ENCODE results near the gene SIRPG.
"Not testable (repeated sequence)": the region's sequence is repeated elsewhere in the genome, so short reads cannot be mapped to it uniquely, and the experiment has no call there.

The SIRPG gene

DNA sequence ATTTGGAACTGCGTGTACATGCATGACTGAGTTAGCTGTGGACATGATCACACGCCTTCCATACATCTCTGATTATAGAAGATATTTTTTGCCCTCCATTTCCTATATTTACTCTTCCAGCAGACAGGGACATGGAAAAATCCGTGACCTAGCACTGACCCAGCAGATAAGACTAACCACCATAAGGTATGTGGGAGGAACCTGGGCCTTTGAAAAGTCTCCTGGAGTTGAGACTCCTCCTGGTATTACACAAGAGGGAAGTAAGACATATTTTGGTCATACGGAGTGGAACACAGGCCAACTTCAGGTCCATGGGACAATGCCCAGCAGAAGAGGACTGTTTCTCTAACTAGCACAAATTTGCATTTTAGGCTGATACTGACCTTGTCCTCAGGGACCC lies 24.0 kb downstream of the SIRPG start:
- no peak for DNase-seq

DNA sequence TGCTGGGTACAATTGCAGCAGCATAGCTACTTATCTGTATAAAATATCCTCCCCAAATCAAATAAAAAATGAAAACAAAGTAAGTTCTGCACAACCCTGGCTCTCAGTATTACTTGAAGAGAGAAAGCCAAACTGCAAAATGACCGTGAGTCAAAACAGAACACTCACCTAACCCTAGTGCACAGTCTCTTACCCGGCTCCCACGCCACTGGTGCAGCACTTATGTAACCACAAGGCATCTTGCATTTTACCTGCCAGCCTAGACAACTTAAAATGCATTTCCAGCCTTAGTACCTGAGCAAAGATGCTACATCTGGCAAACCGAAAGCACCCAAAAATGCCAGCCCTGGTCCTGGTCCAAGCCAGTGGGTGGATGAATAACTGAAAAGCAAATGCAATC lies 25.4 kb downstream of the SIRPG start:
- DNase-seq: no peak

DNA sequence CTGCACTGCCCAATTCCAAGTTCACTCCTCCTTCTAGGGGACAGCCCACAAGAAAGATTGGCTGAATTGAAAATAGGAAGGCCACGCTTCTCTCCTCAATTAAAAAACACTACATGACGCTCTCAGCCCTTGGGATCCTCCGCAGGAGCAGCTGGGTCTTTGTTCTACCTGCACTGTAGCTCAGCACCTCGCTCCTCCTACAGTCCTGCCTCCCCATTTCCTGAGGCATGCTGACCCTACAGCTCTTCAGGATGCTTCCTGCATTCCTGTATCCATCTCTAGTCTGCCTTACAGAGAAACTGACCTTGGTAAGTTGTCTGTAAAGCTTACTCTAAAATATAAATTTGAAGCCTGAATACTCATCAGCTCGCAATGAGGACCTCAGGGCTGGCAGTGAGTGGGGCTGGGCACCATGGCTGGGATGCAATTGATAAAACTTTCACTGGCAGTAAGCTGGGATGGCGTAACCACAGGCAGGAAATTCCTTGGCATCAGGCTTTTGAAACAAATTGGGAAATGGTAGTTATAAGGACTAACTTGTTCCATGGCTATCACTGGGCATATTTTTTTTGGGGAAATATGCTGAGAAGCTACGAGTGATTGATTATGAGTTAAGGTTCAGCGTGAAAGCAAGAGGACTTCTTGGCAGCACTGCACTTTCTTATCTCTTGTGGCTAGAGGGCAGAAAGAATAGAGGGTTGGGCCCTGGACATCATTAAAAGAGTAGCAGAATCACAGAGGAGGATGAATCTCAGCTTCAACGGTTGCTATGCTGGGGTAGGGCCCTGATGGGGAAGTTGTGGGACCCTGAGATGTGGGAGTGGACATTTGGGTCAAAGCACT lies 26.0 kb downstream of the SIRPG start:
- DNase-seq: no peak

DNA sequence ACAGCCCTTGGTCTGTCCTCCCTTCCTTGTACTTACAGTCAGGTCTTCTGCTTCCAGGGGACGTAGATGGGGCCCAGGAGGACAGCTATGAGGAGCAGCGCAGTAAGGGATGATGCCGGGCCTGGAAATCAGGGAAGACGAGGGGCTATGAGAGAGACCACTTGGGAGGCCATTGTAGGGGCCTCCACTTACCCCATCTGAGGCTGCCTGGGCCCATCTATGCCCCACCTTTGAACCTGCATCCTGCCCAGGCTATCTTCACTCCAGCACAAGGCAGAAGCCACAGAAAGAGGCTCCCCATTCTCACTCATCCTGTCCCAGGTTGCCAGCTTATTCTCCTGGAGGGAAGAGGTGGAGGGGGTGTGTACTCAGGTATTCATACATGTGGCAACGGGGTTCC lies 27.4 kb downstream of the SIRPG start:
- DNase-seq: no peak

DNA sequence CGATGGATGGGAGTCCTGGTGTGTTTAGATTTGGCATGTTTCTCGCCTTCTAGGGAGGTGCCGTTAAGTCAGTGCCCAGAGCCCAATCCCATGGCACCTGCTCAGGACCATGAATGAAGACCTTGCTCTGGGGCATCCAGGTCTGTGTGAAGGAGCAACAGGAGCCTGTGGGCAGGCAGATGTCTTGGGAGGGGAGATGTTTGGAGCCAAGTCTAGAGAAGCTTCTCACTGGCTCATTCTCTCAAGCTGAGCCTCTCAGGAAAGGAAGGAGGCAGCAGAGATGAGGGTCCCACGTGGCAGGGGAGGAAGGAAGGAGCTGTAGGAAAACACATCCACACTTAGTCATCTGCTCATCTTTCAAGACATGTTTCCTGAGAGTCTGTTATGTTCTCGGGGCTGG lies 28.3 kb downstream of the SIRPG start:
- no peak for DNase-seq

DNA sequence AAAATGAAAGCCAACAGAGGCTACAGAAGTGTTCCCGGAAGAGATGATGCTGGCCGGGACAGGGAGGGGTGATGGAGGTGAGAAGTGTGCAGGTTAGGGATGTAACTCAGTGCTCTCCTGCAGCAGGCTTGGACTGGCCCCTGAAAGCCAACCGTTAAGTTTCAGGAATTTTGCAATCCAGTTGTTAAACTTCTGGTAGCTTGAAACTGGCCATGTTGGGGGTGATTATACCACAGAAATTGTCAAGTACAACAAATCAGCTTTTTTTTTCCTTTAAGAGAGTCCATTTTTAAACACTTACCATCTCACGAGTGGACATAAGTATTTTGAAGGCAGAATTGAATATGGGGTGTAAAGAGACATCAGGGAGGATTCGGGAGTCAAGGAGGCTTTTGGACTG lies 29.0 kb downstream of the SIRPG start:
- DNase-seq: no peak

DNA sequence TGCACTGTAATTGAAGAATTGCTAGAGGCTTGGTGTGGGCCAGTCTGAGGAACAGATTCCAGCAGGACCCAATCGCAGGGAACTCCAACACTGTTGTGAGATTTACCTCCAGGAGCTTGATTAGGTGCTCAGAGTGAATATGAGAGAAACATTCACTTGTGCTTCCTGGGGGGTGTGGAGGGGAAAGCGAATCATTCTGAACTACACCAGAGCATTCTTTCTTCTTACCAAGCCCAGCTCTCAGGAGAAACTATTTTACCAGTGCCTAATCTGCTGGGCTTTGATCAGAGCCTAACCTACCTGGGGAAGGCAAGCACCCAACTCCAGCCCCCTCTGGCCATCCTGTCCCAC lies 30.4 kb downstream of the SIRPG start:
- DNase-seq: no peak

DNA sequence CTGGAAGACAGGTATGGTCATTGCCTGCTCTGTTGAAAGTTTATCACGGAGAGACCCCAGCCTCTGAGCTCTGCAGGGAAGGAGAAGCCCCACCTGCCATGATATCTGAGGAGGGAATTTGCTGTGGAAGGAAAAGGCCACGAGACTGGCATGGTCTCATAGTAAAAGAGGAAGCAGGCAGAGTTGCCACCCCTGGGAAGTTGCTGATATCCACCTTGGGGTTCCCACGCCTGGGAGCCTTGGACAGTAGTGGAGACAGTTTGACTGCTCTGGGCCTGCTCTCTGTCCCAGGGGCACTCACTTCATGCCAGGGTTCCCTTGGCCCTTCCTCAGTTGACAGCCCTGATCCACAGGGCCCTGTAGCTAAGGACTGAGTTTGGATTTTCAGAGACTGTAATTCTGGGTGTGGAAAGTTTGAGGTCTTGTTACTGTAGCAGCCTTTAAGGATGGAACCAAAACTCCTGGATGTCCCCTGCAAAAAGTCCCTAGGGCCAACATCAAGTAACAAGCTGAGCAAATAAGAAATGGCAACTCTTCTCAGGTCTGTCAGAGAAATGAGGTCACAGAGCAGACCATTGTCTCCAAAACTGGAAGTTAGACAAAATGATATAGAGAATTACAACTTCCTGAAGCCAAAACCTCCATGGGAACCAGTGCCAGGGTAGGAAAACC lies 30.9 kb downstream of the SIRPG start:
- no peak for DNase-seq

DNA sequence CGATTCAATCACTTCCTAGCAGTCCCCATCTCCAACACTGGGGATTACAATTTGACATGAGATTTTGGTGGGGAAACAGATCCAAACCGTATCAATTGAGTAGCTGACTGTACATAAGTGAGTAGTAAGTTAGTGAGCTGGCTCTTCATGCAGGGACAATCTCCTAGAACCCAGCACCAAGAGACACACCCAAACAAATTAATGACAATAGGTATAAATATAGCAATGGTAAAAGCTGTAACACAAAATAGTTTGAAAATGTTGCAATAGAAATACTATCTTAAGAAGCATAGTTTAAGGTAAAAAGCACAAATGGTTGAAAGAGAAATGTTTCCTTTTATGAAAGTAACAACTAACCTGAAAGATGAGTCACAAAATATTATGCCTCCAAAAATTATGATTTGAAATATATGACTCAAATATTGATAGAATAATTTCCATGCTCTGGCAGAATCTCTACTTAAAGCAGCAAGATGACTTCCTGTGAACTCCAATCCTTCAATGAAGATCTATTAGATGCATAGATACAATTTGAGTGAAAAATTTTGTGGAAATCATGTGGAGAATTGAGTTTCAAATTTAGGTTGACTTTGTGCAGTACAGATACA lies 32.4 kb downstream of the SIRPG start:
- no peak for DNase-seq

DNA sequence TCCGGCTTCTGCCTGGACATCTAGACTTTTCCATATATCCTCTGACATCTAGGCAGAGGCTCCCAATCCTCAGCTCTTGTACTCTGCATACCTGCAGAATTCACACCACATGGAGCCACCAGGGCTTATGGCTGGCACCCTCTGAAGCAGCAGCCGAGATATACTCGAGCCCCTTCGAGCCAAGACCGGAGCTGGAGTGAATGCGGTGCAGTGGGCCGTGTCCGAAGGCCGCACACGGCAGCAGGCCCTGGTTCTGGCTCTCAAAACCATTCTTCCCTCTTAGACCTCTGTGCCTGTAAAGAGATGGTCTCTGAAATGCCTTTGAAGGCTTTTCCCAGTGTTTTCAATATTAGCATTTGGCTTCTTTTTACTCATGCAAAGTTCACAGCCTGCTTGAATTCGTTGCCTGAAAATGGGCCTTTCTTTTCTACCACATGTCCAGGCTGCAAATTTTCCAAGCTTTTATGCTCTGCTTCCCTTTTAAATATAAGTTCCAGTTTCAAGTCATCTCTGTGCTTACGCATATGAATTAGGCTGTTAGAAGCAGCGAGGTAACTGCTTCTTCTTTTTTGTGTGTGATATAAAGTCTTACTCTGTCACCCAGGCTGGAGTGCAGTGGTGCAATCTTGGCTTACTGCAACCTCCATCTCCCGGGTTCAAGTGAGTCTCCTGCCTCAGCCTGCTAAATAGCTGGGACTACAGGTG lies 33.9 kb downstream of the SIRPG start:
- no peak for DNase-seq

DNA sequence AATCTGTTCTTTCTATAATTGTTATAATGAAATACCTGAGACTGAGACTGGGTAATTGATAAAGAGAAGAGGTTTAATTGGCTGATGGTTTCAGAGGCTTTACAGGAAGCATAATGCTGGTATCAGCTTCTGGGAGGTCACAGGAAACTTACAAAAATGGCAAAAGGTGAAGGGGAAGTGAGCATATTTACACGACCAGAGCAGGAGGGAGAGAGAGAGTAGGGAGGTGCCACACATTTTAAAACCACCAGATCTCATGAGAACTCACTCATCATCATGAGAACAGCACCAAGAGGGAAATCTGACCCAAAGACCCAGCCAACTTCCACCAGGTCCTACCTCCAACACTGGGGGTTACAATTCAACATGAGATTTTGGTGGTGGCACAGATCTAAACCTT lies 35.1 kb downstream of the SIRPG start:
- no peak for DNase-seq

DNA sequence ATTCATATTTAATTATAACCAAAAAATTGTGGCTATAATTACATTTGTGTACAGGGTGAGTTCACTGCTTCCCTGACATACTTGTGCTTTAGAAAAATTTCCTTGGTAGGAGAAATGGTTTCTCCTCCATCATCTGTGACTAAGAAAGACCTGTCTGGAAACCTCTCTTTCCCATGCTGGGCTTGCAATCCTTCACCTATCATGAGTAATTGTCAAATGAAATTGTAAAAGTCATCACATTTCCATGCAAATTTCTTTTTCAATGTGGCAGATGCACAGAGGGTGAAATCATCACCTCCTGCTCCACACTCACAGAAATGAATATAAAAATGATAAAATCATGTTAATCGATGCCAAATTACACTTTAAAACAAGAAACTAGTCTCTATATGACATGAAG lies 36.3 kb downstream of the SIRPG start:
- no peak for DNase-seq

DNA sequence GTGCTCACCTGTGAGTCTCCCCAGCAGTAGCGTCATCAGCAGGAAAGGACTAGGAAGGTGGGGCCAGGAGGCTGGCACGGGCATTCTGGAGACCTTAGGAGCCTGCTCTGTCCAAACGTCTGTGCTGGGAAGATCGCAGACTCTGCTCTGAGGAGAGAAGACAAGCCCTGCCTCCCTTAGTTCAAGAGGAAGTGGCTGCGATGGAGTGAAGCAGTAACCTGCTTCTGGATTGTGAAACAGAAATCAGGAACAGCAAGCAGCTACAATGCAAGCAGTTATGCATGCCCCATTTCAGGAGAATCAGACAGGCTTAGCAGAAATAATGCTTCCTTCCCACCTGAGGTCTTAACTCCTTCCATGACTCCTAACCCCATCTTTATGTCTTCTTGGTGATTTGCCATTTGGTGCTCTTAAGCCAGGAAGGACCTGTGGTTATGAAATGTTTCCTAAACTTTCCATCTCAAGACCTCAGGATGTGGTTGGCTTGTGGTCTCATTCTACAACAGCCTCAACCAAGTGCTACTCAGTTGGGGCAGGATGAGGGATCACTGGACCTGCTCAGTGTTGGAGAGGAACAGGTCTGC lies 37.6 kb downstream of the SIRPG start, which contains the start of gene SIRPB1:
TSS of gene SIRPB1 (minus strand) at position 149 of the 584 bp plus-strand sequence. CDS start at position 84, 65 bp downstream.
- peak; percentile 22 for DNase-seq

DNA sequence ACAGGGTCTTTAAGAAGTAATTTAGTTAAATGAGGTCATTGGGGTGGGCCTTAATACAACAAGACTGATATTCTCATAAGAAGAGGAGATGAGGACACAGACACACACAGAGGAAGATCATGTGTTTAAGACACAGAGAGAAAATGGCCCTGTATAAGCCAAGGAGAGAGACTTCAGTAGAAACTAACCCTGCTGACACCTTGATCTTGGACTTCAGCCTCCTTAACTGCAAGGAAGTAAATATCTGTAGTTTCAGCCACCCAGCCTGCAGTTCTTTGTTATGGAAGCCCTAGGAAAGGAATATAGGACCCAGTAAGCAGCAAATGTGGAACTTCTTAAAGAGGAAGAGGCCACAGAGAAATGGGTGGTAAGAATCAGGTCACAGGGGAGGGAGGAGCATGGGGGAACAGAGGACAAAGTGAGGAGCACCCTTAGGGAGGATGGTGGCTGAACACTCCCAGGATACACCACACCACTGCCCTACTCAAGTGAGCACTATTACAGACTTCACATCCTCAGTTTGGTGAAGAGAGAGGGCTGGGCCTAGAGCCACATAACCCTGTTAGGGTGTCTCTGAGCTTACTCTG lies 38.5 kb downstream of the SIRPG start:
- no peak for DNase-seq

DNA sequence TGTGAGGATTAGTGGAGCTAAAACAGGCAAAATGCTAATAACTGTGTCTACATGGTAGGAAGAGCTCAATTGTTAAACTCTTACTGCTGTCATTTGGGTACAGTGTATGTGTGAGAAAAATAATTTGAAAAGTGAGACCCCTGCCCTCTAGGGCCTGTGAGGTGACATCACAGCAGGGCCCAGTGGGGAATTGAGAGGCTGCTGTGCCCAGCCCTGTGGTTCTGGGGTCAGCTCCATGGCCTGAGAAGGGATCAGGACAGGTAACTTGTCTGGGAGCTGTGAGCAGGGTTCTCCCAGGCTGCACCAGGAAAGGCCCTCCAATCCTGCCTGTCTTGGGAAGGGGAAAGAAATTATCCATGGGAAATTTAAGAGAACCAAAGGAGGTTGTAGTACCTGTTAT lies 39.1 kb downstream of the SIRPG start:
- DNase-seq: no peak

DNA sequence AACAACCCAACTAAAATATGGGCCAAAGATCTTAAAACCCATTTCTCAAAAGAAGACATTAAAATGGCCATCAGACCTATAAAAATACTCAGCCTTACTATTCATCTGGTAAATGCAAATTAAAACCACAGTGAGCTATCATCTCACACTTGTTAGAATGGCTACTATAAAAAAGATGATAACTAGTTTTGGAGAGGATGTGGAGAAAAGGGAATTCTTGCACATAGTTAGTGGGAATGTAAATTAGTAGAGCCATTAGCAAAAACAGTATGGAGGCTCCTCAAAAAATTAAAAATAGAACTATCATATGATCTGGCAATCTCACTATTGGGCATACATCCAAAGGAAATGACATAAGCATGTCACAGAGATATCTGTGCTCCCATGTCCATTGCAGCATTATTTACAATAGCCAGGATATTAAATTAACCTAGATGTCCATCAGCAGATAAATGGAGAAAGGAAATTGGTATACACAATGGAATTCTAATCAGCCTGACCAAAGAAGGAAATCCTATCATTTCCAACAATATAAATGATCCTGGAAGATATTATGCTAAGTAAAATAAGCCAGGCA lies 40.6 kb downstream of the SIRPG start:
- DNase-seq: no peak

DNA sequence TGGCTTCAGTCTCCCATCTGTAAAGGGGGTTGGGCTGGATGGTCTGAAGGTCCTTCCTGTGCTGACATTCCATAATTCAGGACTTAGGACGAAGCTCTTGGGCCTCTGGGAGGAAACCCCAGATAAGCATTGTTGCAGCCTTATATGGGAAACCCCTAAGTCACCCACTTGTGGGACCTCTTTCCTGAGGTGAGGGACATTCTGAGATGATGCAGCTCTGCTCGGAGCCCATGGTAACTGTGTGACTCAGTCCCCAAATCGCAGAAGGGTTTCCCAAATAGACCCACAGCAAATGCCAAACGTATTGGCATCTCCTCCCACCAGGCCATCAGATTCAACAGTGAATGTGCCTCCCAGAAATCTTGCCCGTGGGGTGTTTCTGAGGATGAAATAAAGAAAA lies 47.2 kb downstream of the SIRPG start:
- not testable (repeated sequence) for DNase-seq

DNA sequence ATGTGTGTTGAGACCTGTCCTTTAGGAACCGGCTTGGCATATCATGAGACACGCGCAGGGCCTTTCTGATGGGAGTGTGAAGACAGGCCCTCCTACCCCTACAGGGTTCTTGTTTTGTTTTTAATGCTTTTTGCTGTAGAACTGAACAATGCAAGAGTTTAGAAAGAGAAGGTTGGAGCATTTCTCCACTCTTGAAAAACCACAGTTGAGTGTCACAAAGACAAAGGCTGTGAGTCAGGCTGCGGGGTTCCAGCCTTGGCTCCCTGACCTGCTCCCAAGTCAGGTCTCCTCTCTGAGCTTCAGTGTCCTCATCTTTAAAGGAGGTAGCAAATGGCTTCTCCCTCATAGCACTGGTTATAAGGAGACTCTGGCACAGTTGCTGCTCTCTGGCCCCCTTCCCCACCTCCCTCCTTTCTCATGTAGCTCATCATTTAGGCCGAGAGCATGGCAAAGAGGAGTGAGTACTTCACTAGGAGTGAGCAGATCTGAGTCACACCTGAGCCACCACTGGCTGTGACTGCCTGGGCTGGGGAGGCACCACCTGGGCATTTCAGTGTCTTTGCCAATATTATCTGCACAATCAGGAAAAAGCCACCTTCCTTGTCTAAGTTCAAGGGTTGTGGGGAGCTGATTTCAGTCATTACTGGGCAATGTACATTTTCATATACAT lies 48.8 kb downstream of the SIRPG start:
- DNase-seq: not testable (repeated sequence)

DNA sequence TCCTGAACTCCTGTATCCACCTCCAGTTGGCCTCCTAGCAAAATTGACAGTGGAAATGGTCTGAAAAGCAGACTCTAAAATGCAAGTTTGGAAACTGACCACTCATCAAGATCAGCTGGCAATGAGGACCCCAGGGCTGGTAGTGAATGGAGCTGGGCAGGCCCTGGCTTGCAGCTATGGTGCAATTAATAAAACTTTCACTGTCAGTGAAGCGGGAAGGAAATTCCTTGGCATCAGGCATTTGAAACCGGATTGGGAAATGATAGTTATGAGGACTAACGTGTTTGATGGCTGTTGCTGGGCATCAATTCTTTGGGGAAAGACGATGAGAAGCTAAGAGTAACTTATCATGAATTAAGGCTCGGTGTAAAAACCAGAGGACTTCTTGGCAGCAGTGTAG lies 56.8 kb downstream of the SIRPG start:
- no peak for DNase-seq

DNA sequence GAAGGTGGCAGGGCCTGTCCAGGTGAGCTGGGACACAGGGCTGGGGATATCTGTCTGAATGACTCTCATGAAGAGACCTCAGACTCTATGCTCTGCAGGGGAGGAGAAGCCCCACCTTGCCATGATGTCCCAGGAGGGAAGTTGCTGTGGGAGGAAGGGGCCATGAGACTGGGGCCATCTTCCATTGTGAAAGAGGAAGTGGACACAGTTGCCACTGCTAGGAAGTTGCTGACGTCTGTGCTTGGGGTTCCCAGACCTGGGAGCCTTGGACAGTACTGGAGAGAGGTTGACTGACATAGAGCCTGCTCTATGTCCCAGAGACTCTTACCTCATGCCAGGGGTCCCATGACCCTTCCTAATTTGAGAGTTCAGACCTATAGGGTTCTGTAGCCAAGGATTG lies 62.2 kb downstream of the SIRPG start:
- DNase-seq: no peak

DNA sequence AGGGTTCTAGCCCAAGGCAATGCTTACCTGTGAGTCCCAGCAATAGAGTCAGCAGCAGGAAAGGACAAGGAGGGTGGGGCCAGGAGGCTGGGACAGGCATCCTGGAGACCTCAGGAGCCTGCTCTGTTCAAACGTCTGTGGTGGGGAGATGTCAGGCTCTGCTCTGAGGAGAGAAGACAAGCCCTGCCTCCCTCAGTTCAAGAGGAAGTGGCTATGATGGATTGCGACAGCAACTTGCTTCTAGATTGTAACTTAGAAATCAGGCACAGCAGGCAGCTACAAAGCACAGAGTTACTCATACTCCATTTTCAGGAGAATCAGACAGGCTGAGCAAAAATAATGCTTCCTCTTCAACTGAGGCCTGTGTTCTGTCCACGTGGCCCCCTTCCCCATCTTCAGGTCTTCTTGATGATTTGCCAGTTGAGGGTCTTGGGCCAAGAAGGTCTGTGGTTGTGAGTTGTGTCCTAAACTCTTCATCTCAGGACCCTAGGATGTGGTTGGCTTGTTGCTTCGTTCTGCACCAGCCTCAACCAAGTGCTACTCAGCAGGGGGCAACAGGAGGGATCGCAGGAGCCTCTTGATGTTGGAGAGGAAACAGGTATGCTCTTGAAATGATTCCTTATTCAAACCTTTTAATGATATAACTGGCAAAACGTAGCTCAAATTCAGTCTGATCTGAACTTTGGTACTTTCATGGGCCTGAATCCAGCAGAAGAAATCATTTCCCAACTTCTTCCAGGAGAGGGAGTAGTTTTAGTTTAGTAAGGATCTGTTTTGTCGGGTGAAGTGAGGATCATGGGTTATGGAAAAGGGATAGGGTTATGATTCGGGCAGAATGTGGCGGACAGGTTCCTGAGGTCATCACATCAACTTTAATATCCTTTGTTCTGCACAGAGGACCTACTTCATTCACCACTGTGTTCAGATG lies 68.8 kb downstream of the SIRPG start:
- peak; percentile 33 for DNase-seq
